NCI-H1436 (cell line): ENCODE data around the gene OBSCN.

Source experiments
- DNase-seq: peaks from one replicate; lab custom pipeline; 2025; lab: John Stamatoyannopoulos, UW

The OBSCN gene

DNA sequence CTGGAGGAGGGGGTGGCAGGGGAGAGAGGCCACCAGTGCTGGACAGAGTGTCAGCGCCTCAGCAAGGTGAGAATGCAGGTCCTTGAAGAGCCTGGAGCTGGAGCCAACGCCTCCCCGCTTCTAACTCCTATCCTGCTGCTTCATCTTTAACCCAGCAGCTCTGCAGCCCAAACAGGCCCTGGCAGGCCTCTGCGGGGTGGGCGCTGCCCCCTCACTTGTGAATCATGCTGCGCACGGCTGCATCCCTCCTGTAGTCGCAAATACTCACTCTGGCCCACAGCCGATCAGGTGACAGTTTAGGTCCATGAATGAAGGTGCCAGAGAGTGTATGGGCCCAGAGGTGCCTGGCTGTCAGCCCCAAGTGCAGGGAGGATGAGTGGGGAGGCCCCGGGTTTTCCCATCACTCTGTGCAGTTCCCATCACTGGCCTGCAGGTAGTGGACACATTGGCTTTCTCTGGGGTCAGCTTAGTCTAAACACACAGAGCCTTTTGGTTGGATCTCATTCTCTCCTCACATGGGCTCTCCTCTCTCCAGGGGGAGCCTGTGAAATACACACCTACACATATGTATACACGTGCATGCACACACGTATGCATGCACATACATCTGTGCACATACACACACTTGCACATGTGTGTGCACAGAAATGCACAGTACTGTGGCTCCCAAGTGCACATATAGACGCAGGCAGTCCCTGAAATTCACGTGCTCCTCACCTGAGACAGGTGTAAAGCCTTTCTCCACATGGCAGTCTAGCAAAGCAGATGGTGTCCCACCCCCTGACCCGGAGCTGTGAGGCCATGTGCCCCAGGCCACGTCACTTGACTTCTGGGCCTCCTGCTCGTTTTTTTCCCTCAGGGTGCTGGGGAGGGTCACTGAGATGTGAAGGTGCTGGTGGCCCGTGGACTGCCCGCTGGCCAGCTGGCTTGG lies 146.8 kb downstream of the OBSCN start:
- no peak for DNase-seq

DNA sequence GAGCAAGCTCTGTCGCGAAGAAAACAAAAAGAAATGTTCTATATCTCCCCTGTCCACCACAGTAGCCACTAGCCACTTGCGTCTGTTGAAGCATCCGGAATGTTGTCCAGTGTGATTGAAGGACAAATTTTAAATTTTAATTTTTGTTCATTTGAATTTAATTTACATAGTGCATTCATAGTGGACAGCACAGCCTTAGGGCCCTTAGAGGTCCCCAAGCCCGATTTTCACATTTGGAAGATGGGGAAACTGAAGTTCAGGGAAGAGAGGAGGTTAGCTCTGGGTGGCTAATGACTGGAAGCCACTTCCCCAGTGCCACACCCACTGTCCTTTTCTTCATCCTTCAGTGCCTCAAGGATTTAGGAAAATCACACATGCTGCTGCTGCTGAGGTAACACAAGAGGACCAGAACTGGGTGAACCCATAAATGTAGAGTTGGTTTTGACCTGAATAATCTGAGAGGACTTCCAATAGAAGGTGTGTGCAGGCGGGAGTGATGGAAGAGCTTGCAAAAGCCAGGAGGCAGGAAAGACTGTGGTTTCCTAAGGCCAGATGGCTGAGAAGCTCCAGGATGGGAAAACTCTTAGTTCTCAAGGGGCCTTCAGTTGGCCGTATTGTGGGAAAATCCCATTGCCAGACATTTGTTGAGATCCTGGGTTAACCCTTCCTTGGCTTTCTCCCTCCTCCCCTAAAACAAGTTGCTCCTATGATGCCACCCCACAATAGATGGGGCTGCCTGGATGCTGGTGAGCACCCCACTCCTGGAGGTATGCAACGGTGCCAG lies 149.2 kb downstream of the OBSCN start:
- DNase-seq = no peak

DNA sequence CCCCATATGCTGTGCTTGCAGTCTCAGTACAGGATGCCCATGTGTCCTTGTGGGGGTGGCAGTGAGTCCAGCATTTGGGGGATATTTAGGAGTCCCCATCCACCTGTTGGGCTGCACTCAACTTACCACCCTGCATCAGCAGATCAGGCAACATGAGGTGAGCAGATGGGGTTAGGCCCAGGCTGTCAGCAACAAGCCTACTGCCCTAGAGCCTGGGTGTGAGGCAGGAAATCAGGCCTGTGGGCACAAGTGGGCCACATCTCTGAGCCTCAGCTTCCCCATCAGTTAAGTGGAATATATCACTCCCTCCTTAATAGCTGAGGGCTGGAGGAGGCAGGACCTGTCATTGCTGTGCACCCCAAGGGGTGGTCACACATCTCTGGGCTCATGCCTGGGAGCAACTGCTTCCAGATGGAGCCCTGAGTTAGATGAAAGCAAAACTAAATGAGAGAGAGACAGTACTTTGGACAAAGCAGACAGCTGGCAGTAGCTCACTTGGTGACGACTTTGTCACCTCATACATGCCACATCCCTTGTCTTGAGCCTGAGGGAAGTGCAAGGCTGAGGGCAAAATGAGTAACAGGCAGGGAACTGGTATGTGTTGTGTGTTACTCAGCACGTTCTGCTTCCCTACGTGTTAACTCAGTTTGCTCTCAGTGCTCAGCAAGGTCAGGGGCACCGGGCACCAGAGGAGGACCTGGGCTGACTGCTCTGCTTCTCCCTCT lies 150.4 kb downstream of the OBSCN start:
- no peak for DNase-seq

DNA sequence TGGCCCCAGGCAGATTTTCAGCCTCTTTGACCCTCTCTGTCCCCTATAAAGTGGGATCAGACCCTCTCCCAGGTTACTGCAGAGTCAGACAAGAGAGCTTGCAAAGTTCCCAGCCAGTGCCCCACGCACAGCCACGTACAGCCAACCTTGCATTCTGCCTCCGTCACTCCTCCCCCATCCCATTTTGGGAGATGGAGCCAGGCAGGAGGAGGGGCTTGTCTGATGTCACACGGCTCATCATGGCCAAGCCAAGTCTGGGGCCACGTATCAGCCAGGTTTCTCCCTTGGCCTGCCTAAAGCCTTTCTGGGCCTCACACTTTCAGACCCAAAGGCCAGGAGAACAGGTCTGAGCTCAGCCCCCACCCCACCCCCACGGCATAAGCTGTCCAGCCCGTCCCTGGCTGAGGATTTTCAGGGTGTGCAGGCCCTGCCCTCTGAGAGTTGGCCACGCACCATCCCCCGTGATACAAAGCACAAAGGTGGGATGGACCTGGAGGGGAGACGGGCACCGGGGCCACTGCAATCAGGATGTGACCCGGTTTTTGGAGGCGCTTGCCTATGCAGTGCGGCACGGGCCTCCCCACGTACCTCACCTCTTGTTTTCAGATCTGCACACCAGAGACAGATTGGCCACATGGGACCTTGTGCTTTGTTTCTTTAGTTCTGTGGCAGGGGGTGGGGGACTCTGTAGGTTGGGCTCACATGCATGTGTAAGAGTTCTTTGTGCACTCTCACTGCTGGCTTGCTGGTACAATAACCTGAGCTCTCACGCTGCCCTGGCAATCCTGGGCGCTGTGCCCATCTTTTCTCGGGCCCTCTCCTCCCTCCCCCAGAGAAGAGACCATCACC lies 151.1 kb downstream of the OBSCN start:
- no peak for DNase-seq

DNA sequence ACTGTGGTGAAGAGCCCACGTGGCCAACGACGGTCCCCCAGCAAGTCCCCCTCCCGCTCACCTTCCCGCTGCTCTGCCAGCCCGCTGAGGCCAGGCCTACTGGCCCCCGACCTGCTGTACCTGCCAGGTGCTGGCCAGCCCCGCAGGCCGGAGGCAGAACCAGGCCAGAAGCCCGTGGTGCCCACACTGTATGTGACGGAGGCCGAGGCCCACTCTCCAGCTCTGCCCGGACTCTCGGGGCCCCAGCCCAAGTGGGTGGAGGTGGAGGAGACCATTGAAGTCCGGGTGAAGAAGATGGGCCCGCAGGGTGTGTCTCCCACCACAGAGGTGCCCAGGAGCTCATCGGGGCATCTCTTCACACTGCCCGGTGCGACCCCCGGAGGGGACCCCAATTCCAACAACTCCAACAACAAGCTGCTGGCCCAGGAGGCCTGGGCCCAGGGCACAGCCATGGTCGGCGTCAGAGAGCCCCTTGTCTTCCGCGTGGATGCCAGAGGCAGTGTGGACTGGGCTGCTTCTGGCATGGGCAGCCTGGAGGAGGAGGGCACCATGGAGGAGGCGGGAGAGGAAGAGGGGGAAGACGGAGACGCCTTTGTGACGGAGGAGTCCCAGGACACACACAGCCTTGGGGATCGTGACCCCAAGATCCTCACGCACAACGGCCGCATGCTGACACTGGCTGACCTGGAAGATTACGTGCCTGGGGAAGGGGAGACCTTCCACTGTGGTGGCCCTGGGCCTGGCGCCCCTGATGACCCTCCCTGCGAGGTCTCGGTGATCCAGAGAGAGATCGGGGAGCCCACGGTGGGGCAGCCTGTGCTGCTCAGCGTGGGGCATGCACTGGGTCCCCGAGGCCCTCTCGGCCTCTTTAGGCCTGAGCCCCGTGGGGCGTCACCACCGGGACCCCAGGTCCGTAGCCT lies 152.0 kb downstream of the OBSCN start:
- no peak for DNase-seq

DNA sequence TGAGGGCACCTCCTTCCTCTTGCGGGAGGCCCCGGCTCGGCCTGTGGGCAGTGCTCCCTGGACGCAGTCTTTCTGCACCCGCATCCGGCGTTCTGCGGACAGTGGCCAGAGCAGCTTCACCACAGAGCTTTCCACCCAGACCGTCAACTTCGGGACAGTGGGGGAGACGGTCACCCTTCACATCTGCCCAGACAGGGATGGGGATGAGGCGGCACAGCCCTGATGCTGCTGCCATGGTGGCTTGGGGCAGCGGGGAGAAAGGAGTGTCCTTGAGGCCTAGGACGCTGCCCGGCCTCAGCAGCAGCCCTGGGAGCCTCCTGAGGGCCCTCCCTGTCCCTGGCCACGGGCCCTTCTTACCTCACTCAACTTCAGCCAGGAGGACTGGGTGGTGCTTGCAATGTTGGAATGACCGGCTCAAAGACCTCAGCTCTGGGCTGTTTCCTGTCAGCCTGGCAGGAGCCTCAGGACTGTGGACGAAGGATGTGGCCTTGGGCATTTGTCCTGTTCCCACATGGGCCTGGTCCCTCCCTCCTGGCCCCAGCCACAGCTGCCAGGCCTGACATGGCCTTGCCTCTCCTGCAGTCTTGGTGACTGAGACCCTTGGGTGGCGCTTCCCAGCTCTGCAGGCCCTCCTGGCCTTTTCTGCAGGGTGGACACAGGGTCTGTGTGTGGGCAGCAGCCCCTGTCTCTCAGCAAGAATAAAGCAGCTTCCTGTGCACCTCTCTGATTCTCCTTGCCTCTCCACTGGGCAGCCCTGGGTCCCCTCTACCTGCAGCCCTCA lies 152.9 kb downstream of the OBSCN start:
- DNase-seq = no peak

DNA sequence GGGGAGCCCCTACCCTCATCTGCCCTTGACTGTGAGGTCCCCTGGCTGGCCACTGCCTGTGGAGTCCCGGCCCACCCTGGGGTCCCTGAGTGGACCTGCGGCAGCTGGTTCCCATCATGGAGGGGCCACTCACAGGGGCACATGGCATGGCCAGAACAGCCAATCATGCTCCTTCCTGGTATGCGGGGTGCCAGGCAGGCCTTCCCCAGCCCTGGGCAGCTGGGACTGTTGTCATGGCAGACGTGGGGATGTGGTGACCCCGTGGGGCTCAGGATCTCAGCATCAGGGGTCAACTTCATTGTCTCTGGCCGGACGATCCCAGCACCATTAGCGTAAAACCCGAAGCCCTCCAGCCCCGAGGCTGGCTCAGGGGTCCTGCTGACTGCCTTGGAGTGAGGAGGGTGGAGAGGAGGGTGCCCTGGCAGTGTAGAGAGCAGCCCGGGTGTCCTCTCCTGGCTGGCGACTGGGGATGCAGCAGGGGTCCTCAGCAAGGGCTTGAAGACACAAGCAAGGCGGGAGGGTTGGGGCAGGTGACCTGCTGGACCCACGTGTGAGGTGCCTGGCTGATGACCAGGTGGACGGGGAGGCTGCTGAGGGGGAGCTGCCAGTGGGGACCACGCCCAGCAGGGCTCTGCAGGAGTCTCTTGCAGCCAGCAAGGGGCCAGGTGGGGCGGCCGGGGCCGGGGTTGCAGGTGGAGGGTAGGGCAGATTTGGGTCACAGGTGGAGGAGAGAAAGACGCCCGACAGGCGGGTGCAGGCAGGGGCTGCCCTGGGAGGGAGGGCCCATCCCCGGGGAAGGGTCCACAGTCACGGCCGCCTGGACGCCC lies 153.7 kb downstream of the OBSCN start:
- no peak for DNase-seq

DNA sequence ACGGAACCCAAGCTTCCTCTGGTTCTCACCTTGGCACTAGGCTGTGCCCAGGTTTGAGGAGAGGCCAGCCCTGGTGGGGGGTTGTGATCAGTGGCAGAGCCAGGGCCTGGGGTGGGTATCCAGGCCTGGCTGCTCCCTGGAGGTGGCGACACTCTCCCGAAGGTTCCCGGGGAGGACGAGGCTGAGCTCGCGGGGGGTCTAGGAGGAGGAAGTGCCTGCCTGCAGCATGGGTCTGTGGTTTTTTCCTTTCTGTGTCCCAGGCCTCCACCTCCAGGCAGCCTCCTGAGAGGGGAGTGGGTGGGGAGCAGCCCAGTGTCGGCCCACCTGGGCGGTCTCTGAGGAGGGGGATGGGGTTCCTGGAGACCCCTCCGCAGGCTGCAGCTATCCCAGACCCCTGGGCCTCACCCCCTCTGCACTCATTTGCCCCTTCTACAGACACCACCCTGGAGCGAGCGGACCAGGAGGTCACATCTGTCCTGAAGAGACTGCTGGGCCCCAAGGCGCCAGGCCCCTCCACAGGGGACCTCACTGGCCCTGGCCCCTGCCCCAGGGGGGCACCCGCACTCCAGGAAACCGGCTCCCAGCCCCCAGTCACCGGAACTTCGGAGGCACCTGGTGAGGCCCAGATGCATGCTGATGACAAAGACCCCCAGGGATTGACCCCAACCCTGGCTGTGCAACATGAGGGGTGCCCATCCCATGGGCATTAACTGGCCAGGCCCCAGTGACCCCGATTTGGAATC lies 154.5 kb downstream of the OBSCN start:
- no peak for DNase-seq

DNA sequence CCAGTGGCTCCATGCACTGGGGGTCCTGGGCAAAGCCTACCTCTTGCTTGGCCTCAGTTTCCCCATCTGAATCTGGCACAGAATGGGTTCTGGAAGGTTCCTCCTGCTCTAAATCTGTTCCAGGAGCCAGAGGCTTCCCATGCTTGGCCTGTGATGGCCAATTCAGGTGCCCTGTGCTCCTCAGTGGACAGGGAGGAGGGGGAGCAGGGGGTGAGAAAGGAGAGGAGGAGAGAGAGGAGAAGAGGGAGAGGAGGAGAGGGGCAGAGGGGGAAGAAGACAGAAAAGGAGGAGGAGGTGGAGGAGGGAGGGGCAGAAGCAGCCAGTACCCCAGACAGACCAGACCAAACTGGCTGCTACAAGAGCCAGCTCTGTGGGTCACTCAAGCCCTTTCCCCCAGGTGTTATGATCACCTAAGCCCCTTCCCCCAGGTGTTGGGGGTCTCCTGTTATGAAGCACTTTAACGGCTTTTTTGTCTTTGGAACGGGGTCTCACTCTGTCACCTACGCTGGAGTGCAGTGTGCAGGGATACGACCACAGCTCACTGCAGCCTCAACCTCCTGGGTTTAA lies 155.1 kb downstream of the OBSCN start:
- no peak for DNase-seq

DNA sequence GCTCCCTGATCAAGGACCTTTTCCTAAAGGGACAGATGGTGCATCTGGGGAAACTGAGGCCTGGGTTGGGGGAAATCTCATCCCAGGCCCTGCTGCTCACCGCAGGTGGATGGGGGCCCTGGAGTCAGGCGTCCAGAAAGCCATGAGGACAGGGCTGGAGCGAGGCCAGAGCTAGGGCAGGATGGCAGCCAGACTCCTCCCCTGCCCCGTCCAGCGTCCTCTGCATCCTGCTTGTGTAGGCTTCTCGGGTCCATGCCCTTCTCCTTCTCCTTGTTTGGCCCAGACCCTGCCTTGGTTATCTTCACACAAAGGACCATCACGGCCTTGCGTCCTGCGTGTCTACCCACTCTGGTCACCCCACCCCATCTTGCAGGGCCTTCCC lies 155.8 kb downstream of the OBSCN start:
- DNase-seq = no peak

DNA sequence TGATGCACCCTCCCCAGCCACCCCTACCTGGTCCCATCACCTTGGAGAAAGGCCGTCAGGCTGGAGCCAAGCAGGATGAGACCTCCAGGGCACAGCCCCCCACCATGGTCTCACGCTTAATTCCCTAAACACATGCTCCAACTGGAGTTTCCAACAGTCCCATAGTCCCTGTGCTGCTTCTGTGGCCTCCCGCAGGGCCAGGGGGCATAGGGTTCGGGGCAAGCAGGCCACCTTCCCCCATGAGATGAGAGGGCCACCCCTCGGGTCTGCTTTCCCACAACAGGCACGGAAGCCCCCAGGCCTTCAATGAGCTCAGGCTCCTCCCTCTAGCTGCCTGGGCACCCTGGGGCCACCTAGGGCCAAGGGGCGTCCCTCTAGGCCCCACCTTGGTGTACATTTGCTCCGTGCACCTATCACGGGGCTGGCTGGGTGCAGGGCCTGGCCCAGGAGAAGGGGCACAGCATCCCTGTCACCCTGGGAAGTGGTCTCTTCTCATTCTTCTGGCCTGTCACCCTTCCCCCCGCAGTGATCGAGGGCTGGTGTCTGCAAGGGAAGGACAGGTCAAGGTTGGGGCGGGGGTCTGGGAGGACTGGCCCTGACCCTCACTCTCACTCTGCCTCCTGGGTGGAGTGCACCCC lies 156.3 kb downstream of the OBSCN start:
- no peak for DNase-seq

DNA sequence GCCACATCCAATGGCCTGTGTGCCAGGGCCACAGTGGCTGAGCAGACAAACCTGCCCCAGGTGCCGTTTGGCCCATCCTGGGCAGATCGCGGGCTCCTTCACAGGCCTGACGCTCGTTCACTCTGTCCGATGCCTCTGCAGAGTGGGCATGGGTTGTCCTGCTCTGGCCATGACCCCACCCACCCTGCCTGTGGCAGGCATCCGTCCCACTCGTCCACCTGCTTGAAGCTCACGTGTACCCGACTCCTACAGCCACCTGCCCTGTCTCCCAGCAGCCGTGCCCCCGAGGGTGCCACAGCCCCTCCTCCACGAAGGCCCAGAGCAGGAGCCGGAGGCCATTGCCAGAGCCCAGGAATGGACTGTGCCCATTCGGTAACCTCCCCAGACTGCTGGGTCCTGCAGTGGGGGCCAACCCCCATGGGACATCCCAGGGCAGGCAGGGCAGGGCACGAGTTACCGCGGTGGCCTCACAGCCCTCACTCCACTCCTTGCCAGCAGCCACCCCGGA lies 156.9 kb downstream of the OBSCN start:
- DNase-seq = no peak

DNA sequence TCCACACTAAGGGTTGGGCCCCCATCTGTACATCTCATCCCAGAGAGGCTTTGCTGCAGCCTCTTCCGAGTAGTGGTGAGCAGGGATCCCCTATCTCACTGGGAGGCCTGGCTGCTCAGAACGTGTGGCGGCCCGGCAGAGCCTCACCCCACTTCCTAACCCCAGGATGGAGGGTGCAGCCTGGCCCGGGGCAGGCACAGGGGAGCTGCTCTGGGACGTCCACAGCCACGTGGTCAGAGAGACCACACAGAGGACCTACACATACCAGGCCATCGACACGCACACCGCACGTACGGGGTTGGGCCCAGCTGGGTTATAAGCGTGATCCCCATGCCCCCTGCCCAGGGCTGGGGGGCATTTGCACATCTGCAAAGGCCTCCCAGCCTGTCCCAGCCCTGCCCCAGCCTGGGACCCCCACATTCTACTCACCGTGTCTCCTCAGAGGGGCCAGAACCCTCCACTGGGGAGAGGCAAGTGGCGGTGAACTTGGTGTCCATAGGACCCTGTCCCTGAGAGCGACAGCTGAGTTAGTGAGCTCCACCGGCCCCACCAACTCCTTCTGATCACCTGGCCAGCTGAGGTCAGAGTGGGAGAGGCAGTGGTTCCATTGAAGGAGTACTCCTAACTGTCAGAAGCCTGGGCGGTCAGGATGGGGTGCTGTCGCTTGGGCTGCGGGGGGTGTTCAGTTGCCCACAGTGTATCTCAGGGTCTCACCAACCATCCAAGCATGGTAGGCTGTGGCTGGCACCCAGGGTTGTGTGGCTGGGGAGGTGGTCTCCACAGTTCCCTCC lies 157.6 kb downstream of the OBSCN start:
- DNase-seq = no peak

DNA sequence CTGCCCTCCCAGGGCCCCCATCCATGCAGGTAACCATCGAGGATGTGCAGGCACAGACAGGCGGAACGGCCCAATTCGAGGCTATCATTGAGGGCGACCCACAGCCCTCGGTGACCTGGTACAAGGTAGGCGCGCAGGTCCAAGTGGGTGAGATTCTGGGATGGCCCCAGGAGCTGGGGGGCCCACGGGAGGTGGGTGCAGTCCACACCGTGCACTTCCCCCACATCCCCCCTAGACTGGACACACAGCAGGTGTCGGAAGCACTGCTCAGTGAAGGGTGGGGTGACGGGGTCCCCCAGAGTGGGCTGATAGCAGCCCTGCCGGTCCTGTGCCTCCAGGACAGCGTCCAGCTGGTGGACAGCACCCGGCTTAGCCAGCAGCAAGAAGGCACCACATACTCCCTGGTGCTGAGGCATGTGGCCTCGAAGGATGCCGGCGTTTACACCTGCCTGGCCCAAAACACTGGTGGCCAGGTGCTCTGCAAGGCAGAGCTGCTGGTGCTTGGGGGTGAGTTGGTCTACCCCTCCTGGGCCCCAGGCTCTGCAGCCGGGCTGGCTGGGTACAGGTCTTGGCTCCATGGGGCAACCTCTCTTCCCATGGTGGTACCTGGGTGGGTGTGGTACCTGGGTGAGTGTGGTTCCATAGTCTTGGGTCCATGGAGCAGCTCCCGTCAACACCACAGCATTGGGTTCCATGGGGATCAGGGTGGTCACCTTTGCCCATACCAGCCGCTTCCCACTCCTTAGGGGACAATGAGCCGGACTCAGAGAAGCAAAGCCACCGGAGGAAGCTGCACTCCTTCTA lies 158.4 kb downstream of the OBSCN start:
- DNase-seq = no peak
